GM10266 (cell line): ENCODE measurements around the gene ARMC2.

ENCODE experiments used
- DNase-seq: peaks from one replicate; pipeline ENCODE4 v3.0.0; 2012; ENCODE audit errors: extremely low spot score
- TF ChIP-seq, protein P1 (sequence below): IDR thresholded peaks from 2 replicates; pipeline ENCODE4 v1.5.1; 2012; ENCODE audit warnings: mild to moderate bottlenecking, low read depth; ENCODE audit not compliant: control insufficient read depth, insufficient read depth; ENCODE audit errors: missing control alignments

ARMC2 gene

DNA sequence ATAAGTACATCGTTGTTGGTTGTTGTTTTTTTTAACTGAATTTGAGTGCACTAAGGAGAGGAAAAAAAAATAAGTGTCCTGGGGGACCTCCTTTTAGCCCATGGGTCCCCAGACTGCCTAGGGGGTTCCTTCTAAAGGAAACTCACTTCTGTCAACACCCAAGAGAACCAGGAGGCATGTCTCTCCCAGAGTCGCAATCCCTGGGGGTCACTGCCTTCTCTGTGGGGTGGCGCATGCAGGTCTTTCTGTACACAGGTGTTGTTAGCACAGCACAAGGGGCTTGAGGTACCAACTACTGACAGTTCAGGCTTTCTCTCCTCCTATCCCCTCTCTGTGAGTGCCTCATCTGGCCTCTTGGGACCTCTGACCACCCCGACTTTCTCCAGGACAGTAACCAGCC is 7.3 kb upstream of the ARMC2 start:
- TF ChIP-seq, protein P1, sequence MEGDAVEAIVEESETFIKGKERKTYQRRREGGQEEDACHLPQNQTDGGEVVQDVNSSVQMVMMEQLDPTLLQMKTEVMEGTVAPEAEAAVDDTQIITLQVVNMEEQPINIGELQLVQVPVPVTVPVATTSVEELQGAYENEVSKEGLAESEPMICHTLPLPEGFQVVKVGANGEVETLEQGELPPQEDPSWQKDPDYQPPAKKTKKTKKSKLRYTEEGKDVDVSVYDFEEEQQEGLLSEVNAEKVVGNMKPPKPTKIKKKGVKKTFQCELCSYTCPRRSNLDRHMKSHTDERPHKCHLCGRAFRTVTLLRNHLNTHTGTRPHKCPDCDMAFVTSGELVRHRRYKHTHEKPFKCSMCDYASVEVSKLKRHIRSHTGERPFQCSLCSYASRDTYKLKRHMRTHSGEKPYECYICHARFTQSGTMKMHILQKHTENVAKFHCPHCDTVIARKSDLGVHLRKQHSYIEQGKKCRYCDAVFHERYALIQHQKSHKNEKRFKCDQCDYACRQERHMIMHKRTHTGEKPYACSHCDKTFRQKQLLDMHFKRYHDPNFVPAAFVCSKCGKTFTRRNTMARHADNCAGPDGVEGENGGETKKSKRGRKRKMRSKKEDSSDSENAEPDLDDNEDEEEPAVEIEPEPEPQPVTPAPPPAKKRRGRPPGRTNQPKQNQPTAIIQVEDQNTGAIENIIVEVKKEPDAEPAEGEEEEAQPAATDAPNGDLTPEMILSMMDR: no peak
- DNase-seq: no peak

DNA sequence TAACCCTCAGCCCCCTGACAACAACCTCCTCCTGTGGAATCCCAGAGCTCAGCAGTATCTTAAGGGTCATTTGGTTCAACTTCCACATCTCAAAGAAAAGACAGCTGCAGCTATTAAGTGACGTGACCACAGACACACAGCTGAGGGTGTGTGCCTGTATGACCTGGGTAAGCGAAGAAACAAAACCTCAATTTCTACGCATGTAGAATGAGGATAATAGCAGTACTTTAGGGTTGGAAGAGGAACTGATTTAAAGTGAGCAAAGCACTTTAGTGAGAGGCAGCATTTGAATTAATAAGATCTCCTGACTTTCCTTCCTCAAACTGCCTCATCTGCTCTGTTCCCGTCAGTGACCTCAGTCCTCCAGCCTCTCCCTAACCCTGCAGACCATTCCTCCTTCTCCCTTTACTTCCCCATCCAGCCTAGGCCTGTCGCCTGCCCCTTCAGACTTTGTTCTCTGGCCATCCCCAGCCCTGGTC is 6.8 kb upstream of the ARMC2 start:
- TF ChIP-seq, protein P1: no peak
- no peak for DNase-seq

DNA sequence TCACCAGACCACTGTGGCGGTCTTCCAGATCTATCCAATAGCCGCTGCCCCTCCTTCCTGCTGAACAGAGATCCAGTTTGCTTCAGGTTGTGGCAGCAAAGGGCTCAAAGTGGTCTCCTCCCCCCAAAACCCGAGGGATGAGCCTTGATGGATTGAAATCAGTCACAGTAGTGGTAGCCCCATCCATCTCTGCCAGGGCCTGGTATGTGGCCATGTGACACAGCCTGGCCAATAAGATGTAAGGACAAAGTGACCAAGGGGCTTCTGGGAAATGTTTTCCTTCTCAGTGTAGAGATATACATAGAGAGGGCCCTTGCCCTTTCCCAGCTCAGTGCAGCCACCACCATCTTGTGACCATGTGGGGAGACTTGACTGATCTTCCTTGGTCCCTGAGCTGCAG is 4.1 kb upstream of the ARMC2 start:
- TF ChIP-seq, protein P1: no peak
- DNase-seq: no peak

DNA sequence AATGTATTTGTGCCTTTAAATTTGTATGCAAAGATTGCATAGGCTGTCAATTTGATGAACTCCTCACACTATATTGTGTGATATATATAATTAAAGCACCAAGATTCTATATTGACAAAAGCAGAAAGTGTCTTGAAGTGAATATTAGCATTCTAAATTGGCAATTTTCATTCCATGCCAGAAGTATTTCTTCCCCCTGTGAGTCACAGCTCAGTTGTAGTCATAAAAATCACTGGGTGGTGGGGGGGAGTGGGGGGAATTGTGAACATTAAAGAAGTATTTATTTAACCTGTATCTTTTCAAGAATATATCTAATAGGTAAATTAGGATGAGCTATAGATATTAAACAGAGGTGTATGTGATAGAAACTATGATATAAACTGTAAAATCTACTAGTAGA is 3.1 kb upstream of the ARMC2 start:
- TF ChIP-seq, protein P1: no peak

DNA sequence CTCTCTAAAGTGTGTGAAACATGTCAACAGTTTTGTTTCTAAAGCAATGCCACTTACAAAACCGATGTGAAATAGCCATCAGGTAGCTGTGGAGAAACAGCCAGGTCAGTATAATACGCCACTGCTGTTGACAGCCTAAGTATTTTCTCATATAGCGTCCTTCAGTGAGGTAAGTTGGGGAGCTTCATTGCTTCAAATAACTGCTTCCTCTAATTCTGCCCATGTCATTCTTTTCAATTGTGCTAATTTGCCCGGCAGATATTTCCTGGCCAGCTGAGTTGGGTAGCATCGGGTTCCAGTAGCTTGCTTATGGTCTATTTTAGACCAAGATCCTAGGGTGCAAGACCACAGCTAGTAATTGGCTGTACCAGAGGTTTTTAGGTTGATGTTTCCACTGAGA is 2.1 kb upstream of the ARMC2 start:
- DNase-seq: no peak
- TF ChIP-seq, protein P1: no peak

More for the DNA sequence above, 3.1 kb upstream of the ARMC2 start:
- no peak for DNase-seq

DNA sequence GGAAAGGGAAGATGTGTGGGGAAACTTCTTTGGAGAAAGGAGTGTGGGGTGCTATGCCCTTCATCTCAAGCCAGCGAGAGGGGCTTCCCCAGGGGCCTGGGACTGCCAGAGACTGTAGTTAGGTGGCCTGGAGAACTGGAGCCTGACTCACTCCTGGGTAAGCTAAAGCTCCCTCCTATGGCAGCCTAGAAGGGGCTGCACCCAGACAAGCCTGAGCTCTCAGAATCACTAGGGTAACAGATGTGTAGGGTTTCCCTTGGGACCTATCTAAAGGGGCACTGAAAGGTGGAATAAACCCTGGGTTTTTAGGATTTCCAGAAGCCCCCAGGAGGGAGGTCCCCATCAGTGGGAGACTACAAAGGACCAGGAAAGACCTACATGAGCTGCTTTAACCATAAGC is 1.6 kb upstream of the ARMC2 start:
- TF ChIP-seq, protein P1: no peak
- DNase-seq: no peak

DNA sequence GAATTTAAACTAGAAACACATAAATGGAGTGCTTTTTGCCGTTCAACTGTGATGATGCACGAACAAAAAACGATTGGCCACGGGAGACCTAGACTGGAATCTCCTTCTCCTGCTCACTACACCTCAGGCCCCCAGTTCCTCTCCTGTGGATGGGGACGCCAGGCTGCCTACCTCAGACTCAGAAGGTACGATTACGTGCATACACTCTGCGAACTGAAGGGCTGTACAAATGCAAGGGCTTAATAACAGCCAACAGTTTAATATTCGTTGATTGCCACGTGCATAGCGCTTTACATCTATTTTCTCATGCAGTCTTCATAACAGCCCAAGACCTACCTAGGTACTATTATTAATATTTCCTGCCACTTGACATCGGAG is 495 bp upstream of the ARMC2 start:
- TF ChIP-seq, protein P1: no peak
- no peak for DNase-seq
